Stimulated activated CD4-positive, alpha-beta T cell treated with anti-CD3 and anti-CD28 coated beads, Interleukin-4, amount 100 ng/mL, for 4 hours (primary cell): ENCODE data around the gene TRABD2A.

ENCODE experiments used
- DNase-seq, 2 experiments: peaks; one replicate each; pipeline ENCODE4 v3.0.0-alpha.2; 2020

TRABD2A gene

GRCh38 chr2:84904151-84904550, 23.3 kb upstream of the TRABD2A start:
- DNase-seq: no peak

GRCh38 chr2:84902526-84902925, 21.6 kb upstream of the TRABD2A start:
- no peak for DNase-seq

GRCh38 chr2:84901593-84902120, 20.8 kb upstream of the TRABD2A start:
- no peak for DNase-seq

- DNase-seq: no peak
Observed at GRCh38 chr2:84900971-84901370, 20.1 kb upstream of the TRABD2A start.

GRCh38 chr2:84899304-84900204, 18.7 kb upstream of the TRABD2A start:
- no peak for DNase-seq

GRCh38 chr2:84897773-84898172, 16.9 kb upstream of the TRABD2A start:
- DNase-seq: no peak

- no peak for DNase-seq
Observed at GRCh38 chr2:84896567-84896966, 15.7 kb upstream of the TRABD2A start.

- DNase-seq: no peak
Observed at GRCh38 chr2:84894758-84895520, 14.1 kb upstream of the TRABD2A start.

GRCh38 chr2:84894131-84894586, 13.3 kb upstream of the TRABD2A start:
- DNase-seq: no peak

GRCh38 chr2:84891355-84892010, 10.6 kb upstream of the TRABD2A start:
- DNase-seq: no peak

- no peak for DNase-seq
Observed at GRCh38 chr2:84889332-84889731, 8.4 kb upstream of the TRABD2A start.

- DNase-seq: peak; percentile 28 to 66
Observed at GRCh38 chr2:84888401-84889276, 7.8 kb upstream of the TRABD2A start.

- DNase-seq: no peak
Observed at GRCh38 chr2:84886791-84887190, 5.9 kb upstream of the TRABD2A start.

- no peak for DNase-seq
Observed at GRCh38 chr2:84885111-84885510, 4.2 kb upstream of the TRABD2A start.

- DNase-seq: no peak
Observed at GRCh38 chr2:84884449-84884848, 3.6 kb upstream of the TRABD2A start.

GRCh38 chr2:84882775-84883550, 2.1 kb upstream of the TRABD2A start:
- no peak for DNase-seq

GRCh38 chr2:84882414-84882738, 1.5 kb upstream of the TRABD2A start:
- no peak for DNase-seq

GRCh38 chr2:84881581-84882413, 913 bp upstream of the TRABD2A start:
- peak; percentile 79 to 83 for DNase-seq

GRCh38 chr2:84880395-84880644, 564 bp downstream of the TRABD2A start:
- DNase-seq: no peak

GRCh38 chr2:84879584-84880394, 1.1 kb downstream of the TRABD2A start:
- no peak for DNase-seq
